Left lung (tissue), 10 donors: ENCODE results near the gene SACS. TPM values are rescaled to one million over a fixed set of nuclear protein-coding genes. Genes with fewer than 3 reads are reported as not detected.
"Not testable (repeated sequence)": the region's sequence is repeated elsewhere in the genome, so short reads cannot be mapped to it uniquely, and the experiment has no call there.

Experiments
- ATAC-seq: fragments of 200-7000 bp; cut with Tn5 transposase; one replicate; pipeline ENCODE4 v1.9.1; 2020; ENCODE audit warnings: moderate library complexity
- DNase-seq, 4 donors: peaks; one replicate each; pipeline ENCODE4 v3.0.0-alpha.2; 2013 to 2020
- H3K27ac ChIP-seq, 2 donors: fragments of 200-600 bp; sonication (generic) in 1 of 2; one replicate each; pipeline versions ENCODE4 v1.5.0 to v1.8.0; 2020 to 2021
- H3K27me3 ChIP-seq, 2 donors: fragments of 200-600 bp; sonication (generic) in 1 of 2; one replicate each; pipeline versions ENCODE4 v1.5.0 to v1.8.0; 2020 to 2021
- H3K36me3 ChIP-seq, 2 donors: fragments of 200-600 bp; sonication (generic) in 1 of 2; one replicate each; pipeline versions ENCODE4 v1.5.0 to v1.8.0; 2020 to 2021
- H3K4me1 ChIP-seq, 2 donors: fragments of 200-600 bp; one replicate each; pipeline ENCODE4 v1.8.0; 2021
- H3K4me3 ChIP-seq, 2 donors: fragments of 200-600 bp; sonication (generic) in 1 of 2; one replicate each; pipeline versions ENCODE4 v1.5.0 to v1.8.0; 2020 to 2021; ENCODE audit warnings: mild to moderate bottlenecking in 1 of 2
- H3K9me3 ChIP-seq, 2 donors: fragments of 200-600 bp; sonication (generic) in 1 of 2; one replicate each; pipeline versions ENCODE4 v1.5.0 to v1.8.0; 2020 to 2021
- CTCF ChIP-seq, 2 donors: fragments of 200-600 bp; sonication (generic) in 1 of 2; IDR thresholded peaks; one replicate each; pipeline versions ENCODE4 v1.5.0 to v1.8.0; 2021; ENCODE audit warnings: antibody characterized with exemption in 2 of 2
- intact Hi-C, 2 donors: fragments of 100-400 bp; cut with DNase I; formaldehyde crosslinking; loops; one replicate each; pipeline versions ENCODE4 v1.11.2 to v1.14.2; 2022
- polyA plus RNA-seq, 6 donors: library from polyadenylated mRNA; unstranded; fragments of 120-200 nt; gene quantifications; one replicate each; pipeline ENCODE4 v1.2.1, GENCODE V29; 2013; ENCODE audit not compliant: insufficient read length in 6 of 6
- total RNA-seq, 2 donors: library from RNA; stranded (reverse); fragmentation: NEBNext Ultra II Directional; extraction: Animal tissue kit (Norgen Biotek cat#: 25700); gene quantifications; one replicate each; pipeline ENCODE4 v1.2.1, GENCODE V29; 2021
- donor health status: DM: no; HTN: yes; CAD: no.
- donor health status: DM: no; HTN: no; CAD: no.

The SACS gene
- total and polyA plus RNA-seq, 8 donors: 10.9 to 18.7 (median 15.9) TPM

GRCh38 chr13:23322353-23323336, 110.9 kb downstream of the SACS start:
- no peaks in the 10 kb centered on the region for H3K9me3 ChIP-seq

GRCh38 chr13:23321535-23322241, 111.8 kb downstream of the SACS start:
- Histone ChIP-seq H3K9me3 (no peaks in the 10 kb centered on the region), H3K4me1 (peaks cover 0 to 3% of the 10 kb centered on the region in 2 donors), H3K27ac (peak overlapping the region in 1 of 2 donors; percentile 49), H3K4me3 (no peak overlapping the region), H3K36me3 (no peaks in the 10 kb centered on the region), H3K27me3 (no peaks in the 10 kb centered on the region)
- intact Hi-C loops: no loop called here
- no peak for TF ChIP-seq CTCF (IDR thresholded peaks at IDR 0.05)
- peak; percentile 74 for ATAC-seq
- DNase-seq: peak in 2 of 4 donors; percentile 23 to 51

More at GRCh38 chr13:23322353-23323336, 110.9 kb downstream of the SACS start:
- intact Hi-C loops: no loop called here
- Histone ChIP-seq H3K27ac (peak overlapping the region in 1 of 2 donors; percentile 49), H3K36me3 (no peaks in the 10 kb centered on the region), H3K4me3 (no peak overlapping the region), H3K27me3 (no peaks in the 10 kb centered on the region), H3K4me1 (peaks cover 0 to 3% of the 10 kb centered on the region in 2 donors)
- DNase-seq (no peak), ATAC-seq (no peak)
- no peak for TF ChIP-seq CTCF (IDR thresholded peaks at IDR 0.05)

GRCh38 chr13:23320926-23321534, 112.5 kb downstream of the SACS start:
- no peak overlapping the region for H3K4me3 ChIP-seq
- H3K27me3 ChIP-seq: no peaks in the 10 kb centered on the region
- intact Hi-C loops: no loop called here
- TF ChIP-seq CTCF (IDR thresholded peaks at IDR 0.05): no peak
- H3K27ac ChIP-seq: peak overlapping the region; percentile 7 to 49
- DNase-seq: no peak
- peaks cover 0 to 3% of the 10 kb centered on the region in 2 donors for H3K4me1 ChIP-seq
- ATAC-seq: no peak
- no peaks in the 10 kb centered on the region for H3K36me3 ChIP-seq
- H3K9me3 ChIP-seq: no peaks in the 10 kb centered on the region

GRCh38 chr13:23319883-23320224, 113.6 kb downstream of the SACS start:
- Histone ChIP-seq H3K4me3 (no peak overlapping the region), H3K4me1 (peaks cover 0 to 3% of the 10 kb centered on the region in 2 donors), H3K27ac (no peak overlapping the region), H3K9me3 (no peaks in the 10 kb centered on the region), H3K27me3 (no peaks in the 10 kb centered on the region), H3K36me3 (no peaks in the 10 kb centered on the region)
- TF ChIP-seq CTCF (IDR thresholded peaks at IDR 0.05): no peak
- DNase-seq: no peak
- intact Hi-C loops: no loop called here
- no peak for ATAC-seq

GRCh38 chr13:23314837-23315236, 118.7 kb downstream of the SACS start:
- ATAC-seq, H3K4me3 ChIP-seq, H3K36me3 ChIP-seq, intact Hi-C loops, H3K4me1 ChIP-seq, H3K27ac ChIP-seq, H3K9me3 ChIP-seq, H3K27me3 ChIP-seq, DNase-seq: not testable (repeated sequence)
